ENCODE data around the gene DDX56. TPM values are rescaled to one million over a fixed set of nuclear protein-coding genes. Genes with fewer than 3 reads are reported as not detected.

The DDX56 gene
- total and polyA plus RNA-seq, 9 of the 15 experiments (the other 6 are each of a cell fraction or from before 2014, with no cell fraction given), result 33.0 to 145 (median 102) TPM

- Histone ChIP-seq H3K79me2 (ENCODE audit: control insufficient read depth, insufficient read depth, low read length) (peaks cover 57% of the 10 kb centered on the region), H3K4me3 (no peak overlapping the region), H3K9ac (ENCODE audit: insufficient read depth in 1 of 2, low read depth in 2 of 2, low read length in 2 of 2) (peak overlapping the region in 1 of 2 experiments; percentile 31; a peak in 1 of 4 replicates), H3K27ac (ENCODE audit: extremely low read depth, low read depth, low read length) (no peak overlapping the region), H3K9me1 (ENCODE audit: control insufficient read depth, insufficient read depth, low read length) (peaks cover 10% of the 10 kb centered on the region), H2AFZ (ENCODE audit: low read depth, low read length) (no peak overlapping the region), H3K27me3 (ENCODE audit: control insufficient read depth in 2 of 2, insufficient read depth in 2 of 2, low read length in 2 of 2) (no peaks in the 10 kb centered on the region), H4K20me1 (replicated peaks; ENCODE audit: control insufficient read depth, insufficient read depth, low read length) (peaks cover 21% of the 10 kb centered on the region), H3K36me3 (ENCODE audit: control insufficient read depth, insufficient read depth, low read length) (peaks cover 87% of the 10 kb centered on the region), H3K4me2 (ENCODE audit: insufficient read depth, low read length) (no peak overlapping the region), H3K9me3 (replicated peaks; ENCODE audit: control insufficient read depth, insufficient read depth, low read depth, low read length) (no peaks in the 10 kb centered on the region), H3K4me1 (replicated peaks in 1 of 2; ENCODE audit: control insufficient read depth in 2 of 2, insufficient read depth in 2 of 2, low read length in 2 of 2) (peaks cover 46 to 50% of the 10 kb centered on the region in 2 experiments; a peak in 4 of 5 replicates)
- CTCF ChIA-PET (ENCODE audit: low intra/inter-chr PET ratio), result no interaction called here
- peak in 2 of 4 experiments; percentile 7 to 12 for DNase-seq (ENCODE audit: extremely low read depth in 1 of 4, low spot score in 3 of 4)
- BruUV-seq (replicated peaks), result no TSS peak
- no peak for ATAC-seq
- FAIRE-seq, result no peak
- POLR2A ChIA-PET, result interaction anchor here (1.2 to 1.4 kb wide), 3 partner anchors 9 to 313 kb away, joined by 3 to 7 read pairs (median 3); partner anchors contain the start of gene TMED4
- 95% methylated on average over 17 of the region's 17 CpGs for WGBS (ENCODE audit: insufficient coverage, low coverage, missing lambda C conversion rate)
- in situ Hi-C loops (cut with MboI), result no loop called here
- intact Hi-C loops (cut with micrococcal nuclease), result loop anchor here (5.0 kb wide), 3 partner anchors 72 to 327 kb away; no protein-coding TSS in a partner anchor
- TF ChIP-seq TFAP4 (CRISPR knock-in tag; IDR thresholded peaks at IDR 0.05; ENCODE audit: borderline replicate concordance), result no peak
- no peak for TF ChIP-seq NUFIP1 (IDR thresholded peaks at IDR 0.05; ENCODE audit: partially characterized antibody)
- no peak for TF ChIP-seq HDAC3 (IDR thresholded peaks at IDR 0.05; ENCODE audit: borderline replicate concordance, partially characterized antibody)
- TF ChIP-seq PRDM10 (IDR thresholded peaks at IDR 0.05; ENCODE audit: partially characterized antibody), result no peak
- no peak for TF ChIP-seq DIDO1 (tag; IDR thresholded peaks at IDR 0.05; ENCODE audit: low read depth)
- no peak for TF ChIP-seq ZBTB9 (CRISPR knock-in tag; IDR thresholded peaks at IDR 0.05)
- TF ChIP-seq, protein P1, sequence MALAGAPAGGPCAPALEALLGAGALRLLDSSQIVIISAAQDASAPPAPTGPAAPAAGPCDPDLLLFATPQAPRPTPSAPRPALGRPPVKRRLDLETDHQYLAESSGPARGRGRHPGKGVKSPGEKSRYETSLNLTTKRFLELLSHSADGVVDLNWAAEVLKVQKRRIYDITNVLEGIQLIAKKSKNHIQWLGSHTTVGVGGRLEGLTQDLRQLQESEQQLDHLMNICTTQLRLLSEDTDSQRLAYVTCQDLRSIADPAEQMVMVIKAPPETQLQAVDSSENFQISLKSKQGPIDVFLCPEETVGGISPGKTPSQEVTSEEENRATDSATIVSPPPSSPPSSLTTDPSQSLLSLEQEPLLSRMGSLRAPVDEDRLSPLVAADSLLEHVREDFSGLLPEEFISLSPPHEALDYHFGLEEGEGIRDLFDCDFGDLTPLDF (CRISPR knock-in tag; IDR thresholded peaks at IDR 0.05), result no peak
- peak; percentile 60 for TF ChIP-seq POLR2G (IDR thresholded peaks at IDR 0.05; ENCODE audit: low read depth, low read length)
- peak; percentile 61; the same call in 1 of the 2 replicates for TF ChIP-seq RBFOX2 (IDR thresholded peaks at IDR 0.05; ENCODE audit: low read depth, low read length)
- no peak for TF ChIP-seq NEUROD1 (IDR thresholded peaks at IDR 0.05; ENCODE audit: borderline replicate concordance, low read depth, low read length, partially characterized antibody)
- TF ChIP-seq CBFA2T2 (conservative IDR thresholded peaks at IDR 0.05), result no peak
- TF ChIP-seq KDM4B (IDR thresholded peaks at IDR 0.05; ENCODE audit: borderline replicate concordance in 2 of 2, low read depth in 1 of 2), result no peak
Observed at GRCh38 chr7:44568771-44569560, 4.7 kb downstream of the DDX56 start.
